Suppressor macrophage treated with lipopolysaccharide for 1 hour (primary cell): Measurements from ENCODE around the gene PSMD14.
"Not testable (repeated sequence)": the region's sequence is repeated elsewhere in the genome, so short reads cannot be mapped to it uniquely, and the experiment has no call there.

ENCODE experiments used
- DNase-seq, 3 donors: peaks; one replicate each; pipeline ENCODE4 v3.0.0-alpha.2; 2020 to 2022

PSMD14 gene

GRCh38 chr2:161308178-161308955 lies at the start of gene PSMD14:
Gene PSMD14, plus strand, starts transcription at chr2:161308425. Its CDS starts 10,401 bp downstream, at chr2:161318826.
- DNase-seq: peak; percentile 96 to 97 (median 97)

- no peak for DNase-seq
Measured at GRCh38 chr2:161265874-161266273, 42.4 kb upstream of the PSMD14 start.

- peak in 1 of 3 donors; percentile 16 for DNase-seq
Measured at GRCh38 chr2:161269111-161269510, 39.1 kb upstream of the PSMD14 start.

GRCh38 chr2:161273038-161273760 lies 35.0 kb upstream of the PSMD14 start:
- DNase-seq: peak; percentile 82 to 89 (median 86)

GRCh38 chr2:161278564-161279229 lies 29.5 kb upstream of the PSMD14 start:
- DNase-seq: peak in 1 of 3 donors; percentile 30

- peak in 1 of 3 donors; percentile 11 for DNase-seq
Measured at GRCh38 chr2:161279230-161279815, 28.9 kb upstream of the PSMD14 start.

- DNase-seq: peak in 2 of 3 donors; percentile 14 to 27
Measured at GRCh38 chr2:161280906-161281323, 27.3 kb upstream of the PSMD14 start.

- DNase-seq: not testable (repeated sequence)
Measured at GRCh38 chr2:161281615-161282310, 26.5 kb upstream of the PSMD14 start.

GRCh38 chr2:161282311-161282644 lies 25.9 kb upstream of the PSMD14 start:
- peak in 1 of 3 donors; percentile 17 for DNase-seq

- no peak for DNase-seq
Measured at GRCh38 chr2:161283926-161284325, 24.3 kb upstream of the PSMD14 start.

- no peak for DNase-seq
Measured at GRCh38 chr2:161303535-161304050, 4.6 kb upstream of the PSMD14 start.

GRCh38 chr2:161306919-161307318 lies 1.3 kb upstream of the PSMD14 start:
- no peak for DNase-seq

GRCh38 chr2:161307676-161308075 lies 549 bp upstream of the PSMD14 start:
- no peak for DNase-seq

GRCh38 chr2:161312996-161313395 lies 4.8 kb downstream of the PSMD14 start:
- DNase-seq: peak in 1 of 3 donors; percentile 32

GRCh38 chr2:161315380-161315779 lies 7.2 kb downstream of the PSMD14 start:
- DNase-seq: no peak

GRCh38 chr2:161316701-161317100 lies 8.5 kb downstream of the PSMD14 start:
- DNase-seq: no peak

- no peak for DNase-seq
Measured at GRCh38 chr2:161321944-161322648, 13.9 kb downstream of the PSMD14 start.

GRCh38 chr2:161324876-161325275 lies 16.7 kb downstream of the PSMD14 start:
- DNase-seq: peak; percentile 29 to 65 (median 64)

GRCh38 chr2:161327582-161327981 lies 19.4 kb downstream of the PSMD14 start:
- no peak for DNase-seq

- no peak for DNase-seq
Measured at GRCh38 chr2:161332371-161332967, 24.2 kb downstream of the PSMD14 start.

GRCh38 chr2:161335626-161336025 lies 27.4 kb downstream of the PSMD14 start:
- no peak for DNase-seq
